Measurements from ENCODE around the gene ZNF296. TPM values are rescaled to one million over a fixed set of nuclear protein-coding genes. Genes with fewer than 3 reads are reported as not detected.

Gene ZNF296
- total and polyA plus RNA-seq, 2 of the 13 experiments (the other 11 are each of a cell fraction or from before 2014, with no cell fraction given): 0.26 to 0.62 TPM

DNA sequence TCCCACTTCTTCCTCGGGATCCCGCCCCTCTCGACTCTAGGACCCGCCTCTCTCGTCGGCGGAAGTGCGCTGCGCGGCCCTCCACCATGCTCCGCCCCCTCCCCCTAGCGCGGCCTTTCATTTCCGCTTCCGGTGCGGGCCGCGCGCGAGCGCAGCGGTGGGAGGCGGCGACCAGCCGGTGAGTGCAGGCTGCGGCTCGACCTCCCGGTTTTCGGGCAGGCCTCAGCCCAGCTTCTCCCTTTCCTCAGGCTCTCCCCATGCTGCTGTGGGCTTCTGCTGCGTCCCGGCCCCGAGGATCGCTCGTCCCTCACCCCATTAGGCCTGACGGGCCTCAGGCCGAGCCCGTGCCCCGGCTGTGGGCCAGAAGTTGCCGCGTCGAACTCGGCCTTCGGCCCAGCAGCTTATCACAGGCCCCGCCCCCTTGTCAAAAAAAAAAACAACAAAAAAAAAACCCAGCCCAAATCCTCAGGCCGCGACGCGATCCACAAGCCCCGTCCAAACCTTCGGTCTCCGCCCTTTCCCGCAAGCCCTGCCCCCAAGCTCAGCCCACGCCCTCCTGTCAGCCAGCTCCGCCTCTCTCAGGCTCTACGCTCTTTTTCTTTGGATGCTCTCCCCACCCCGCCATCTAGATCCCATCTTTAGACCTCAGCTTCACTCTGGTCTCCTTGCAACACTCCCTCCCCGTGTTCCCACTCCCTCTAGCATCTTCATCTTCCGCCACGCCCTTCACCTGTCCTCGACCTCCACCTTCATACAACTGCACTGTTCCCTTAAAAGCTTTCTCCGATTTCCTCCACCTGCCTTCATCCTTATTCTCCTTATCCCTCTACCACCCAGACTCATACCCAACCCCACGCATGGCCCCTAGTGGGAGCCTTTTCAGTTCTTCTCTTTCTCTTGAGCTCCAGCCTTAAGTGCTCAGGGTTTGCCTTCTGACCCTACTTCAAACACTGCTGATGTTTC is 37.1 kb downstream of the ZNF296 start, which contains the start of gene CLASRP (continued):
- TF ChIP-seq, protein P1, sequence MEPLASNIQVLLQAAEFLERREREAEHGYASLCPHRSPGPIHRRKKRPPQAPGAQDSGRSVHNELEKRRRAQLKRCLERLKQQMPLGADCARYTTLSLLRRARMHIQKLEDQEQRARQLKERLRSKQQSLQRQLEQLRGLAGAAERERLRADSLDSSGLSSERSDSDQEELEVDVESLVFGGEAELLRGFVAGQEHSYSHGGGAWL (CRISPR knock-in tag; IDR thresholded peaks at IDR 0.05): peak; percentile 22; the same call in 1 of the 2 replicates
- TF ChIP-seq ELF1 (CRISPR knock-in tag; IDR thresholded peaks at IDR 0.05) (peak; percentile 87), ARNT (IDR thresholded peaks at IDR 0.05) (no peak), ZNF792 (CRISPR knock-in tag; IDR thresholded peaks at IDR 0.05) (no peak), MBNL3 (CRISPR knock-in tag; conservative IDR thresholded peaks at IDR 0.05) (no peak), KDM5A (IDR thresholded peaks at IDR 0.05; ENCODE audit: borderline replicate concordance, low read length) (peak; percentile 86), TBL1XR1 (IDR thresholded peaks at IDR 0.05; ENCODE audit: borderline replicate concordance, low read length, partially characterized antibody) (no peak), LCORL (IDR thresholded peaks at IDR 0.05) (no peak), LCORL (CRISPR knock-in tag; IDR thresholded peaks at IDR 0.05) (no peak), CREM (IDR thresholded peaks at IDR 0.05) (peak; percentile 43; the same call in 1 of the 2 replicates), CREM (CRISPR knock-in tag; IDR thresholded peaks at IDR 0.05) (no peak)
- TF ChIP-seq, protein P2, sequence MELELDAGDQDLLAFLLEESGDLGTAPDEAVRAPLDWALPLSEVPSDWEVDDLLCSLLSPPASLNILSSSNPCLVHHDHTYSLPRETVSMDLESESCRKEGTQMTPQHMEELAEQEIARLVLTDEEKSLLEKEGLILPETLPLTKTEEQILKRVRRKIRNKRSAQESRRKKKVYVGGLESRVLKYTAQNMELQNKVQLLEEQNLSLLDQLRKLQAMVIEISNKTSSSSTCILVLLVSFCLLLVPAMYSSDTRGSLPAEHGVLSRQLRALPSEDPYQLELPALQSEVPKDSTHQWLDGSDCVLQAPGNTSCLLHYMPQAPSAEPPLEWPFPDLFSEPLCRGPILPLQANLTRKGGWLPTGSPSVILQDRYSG (CRISPR knock-in tag; IDR thresholded peaks at IDR 0.05): no peak
- TF ChIP-seq, protein P3, sequence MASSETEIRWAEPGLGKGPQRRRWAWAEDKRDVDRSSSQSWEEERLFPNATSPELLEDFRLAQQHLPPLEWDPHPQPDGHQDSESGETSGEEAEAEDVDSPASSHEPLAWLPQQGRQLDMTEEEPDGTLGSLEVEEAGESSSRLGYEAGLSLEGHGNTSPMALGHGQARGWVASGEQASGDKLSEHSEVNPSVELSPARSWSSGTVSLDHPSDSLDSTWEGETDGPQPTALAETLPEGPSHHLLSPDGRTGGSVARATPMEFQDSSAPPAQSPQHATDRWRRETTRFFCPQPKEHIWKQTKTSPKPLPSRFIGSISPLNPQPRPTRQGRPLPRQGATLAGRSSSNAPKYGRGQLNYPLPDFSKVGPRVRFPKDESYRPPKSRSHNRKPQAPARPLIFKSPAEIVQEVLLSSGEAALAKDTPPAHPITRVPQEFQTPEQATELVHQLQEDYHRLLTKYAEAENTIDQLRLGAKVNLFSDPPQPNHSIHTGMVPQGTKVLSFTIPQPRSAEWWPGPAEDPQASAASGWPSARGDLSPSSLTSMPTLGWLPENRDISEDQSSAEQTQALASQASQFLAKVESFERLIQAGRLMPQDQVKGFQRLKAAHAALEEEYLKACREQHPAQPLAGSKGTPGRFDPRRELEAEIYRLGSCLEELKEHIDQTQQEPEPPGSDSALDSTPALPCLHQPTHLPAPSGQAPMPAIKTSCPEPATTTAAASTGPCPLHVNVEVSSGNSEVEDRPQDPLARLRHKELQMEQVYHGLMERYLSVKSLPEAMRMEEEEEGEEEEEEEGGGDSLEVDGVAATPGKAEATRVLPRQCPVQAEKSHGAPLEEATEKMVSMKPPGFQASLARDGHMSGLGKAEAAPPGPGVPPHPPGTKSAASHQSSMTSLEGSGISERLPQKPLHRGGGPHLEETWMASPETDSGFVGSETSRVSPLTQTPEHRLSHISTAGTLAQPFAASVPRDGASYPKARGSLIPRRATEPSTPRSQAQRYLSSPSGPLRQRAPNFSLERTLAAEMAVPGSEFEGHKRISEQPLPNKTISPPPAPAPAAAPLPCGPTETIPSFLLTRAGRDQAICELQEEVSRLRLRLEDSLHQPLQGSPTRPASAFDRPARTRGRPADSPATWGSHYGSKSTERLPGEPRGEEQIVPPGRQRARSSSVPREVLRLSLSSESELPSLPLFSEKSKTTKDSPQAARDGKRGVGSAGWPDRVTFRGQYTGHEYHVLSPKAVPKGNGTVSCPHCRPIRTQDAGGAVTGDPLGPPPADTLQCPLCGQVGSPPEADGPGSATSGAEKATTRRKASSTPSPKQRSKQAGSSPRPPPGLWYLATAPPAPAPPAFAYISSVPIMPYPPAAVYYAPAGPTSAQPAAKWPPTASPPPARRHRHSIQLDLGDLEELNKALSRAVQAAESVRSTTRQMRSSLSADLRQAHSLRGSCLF (CRISPR knock-in tag; IDR thresholded peaks at IDR 0.05; ENCODE audit: borderline replicate concordance): no peak
- TF ChIP-seq, protein P4, sequence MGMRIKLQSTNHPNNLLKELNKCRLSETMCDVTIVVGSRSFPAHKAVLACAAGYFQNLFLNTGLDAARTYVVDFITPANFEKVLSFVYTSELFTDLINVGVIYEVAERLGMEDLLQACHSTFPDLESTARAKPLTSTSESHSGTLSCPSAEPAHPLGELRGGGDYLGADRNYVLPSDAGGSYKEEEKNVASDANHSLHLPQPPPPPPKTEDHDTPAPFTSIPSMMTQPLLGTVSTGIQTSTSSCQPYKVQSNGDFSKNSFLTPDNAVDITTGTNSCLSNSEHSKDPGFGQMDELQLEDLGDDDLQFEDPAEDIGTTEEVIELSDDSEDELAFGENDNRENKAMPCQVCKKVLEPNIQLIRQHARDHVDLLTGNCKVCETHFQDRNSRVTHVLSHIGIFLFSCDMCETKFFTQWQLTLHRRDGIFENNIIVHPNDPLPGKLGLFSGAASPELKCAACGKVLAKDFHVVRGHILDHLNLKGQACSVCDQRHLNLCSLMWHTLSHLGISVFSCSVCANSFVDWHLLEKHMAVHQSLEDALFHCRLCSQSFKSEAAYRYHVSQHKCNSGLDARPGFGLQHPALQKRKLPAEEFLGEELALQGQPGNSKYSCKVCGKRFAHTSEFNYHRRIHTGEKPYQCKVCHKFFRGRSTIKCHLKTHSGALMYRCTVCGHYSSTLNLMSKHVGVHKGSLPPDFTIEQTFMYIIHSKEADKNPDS (CRISPR knock-in tag; IDR thresholded peaks at IDR 0.05): no peak
- TF ChIP-seq, protein P5, sequence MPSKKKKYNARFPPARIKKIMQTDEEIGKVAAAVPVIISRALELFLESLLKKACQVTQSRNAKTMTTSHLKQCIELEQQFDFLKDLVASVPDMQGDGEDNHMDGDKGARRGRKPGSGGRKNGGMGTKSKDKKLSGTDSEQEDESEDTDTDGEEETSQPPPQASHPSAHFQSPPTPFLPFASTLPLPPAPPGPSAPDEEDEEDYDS (CRISPR knock-in tag; IDR thresholded peaks at IDR 0.05): peak; percentile 72
- TF ChIP-seq, protein P6, sequence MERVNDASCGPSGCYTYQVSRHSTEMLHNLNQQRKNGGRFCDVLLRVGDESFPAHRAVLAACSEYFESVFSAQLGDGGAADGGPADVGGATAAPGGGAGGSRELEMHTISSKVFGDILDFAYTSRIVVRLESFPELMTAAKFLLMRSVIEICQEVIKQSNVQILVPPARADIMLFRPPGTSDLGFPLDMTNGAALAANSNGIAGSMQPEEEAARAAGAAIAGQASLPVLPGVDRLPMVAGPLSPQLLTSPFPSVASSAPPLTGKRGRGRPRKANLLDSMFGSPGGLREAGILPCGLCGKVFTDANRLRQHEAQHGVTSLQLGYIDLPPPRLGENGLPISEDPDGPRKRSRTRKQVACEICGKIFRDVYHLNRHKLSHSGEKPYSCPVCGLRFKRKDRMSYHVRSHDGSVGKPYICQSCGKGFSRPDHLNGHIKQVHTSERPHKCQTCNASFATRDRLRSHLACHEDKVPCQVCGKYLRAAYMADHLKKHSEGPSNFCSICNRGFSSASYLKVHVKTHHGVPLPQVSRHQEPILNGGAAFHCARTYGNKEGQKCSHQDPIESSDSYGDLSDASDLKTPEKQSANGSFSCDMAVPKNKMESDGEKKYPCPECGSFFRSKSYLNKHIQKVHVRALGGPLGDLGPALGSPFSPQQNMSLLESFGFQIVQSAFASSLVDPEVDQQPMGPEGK (CRISPR knock-in tag; IDR thresholded peaks at IDR 0.05): peak; percentile 35; the same call in 1 of the 2 replicates
